BJ (cell line): ENCODE data around the gene GIGYF2. TPM values are rescaled to one million over a fixed set of nuclear protein-coding genes. Genes with fewer than 3 reads are reported as not detected.

Source experiments
- CTCF ChIA-PET: fragments of 350-600 bp; formaldehyde crosslinking; extraction: SDS; loops from one replicate; lab custom pipeline; 2021; ENCODE audit warnings: antibody characterized with exemption, inconsistent platforms; lab: Yijun Ruan, JAX
- POLR2A ChIA-PET: fragments of 300-600 bp; sonication (Branson Sonifier 250); formaldehyde crosslinking; extraction: SDS; loops from one replicate; lab custom pipeline; 2021; ENCODE audit warnings: antibody characterized with exemption; lab: Charles Lee
- DNase-seq: peaks from one replicate; pipeline ENCODE4 v3.0.0-alpha.2; 2011; ENCODE audit warnings: low read depth
- H3K27me3 ChIP-seq: 2 replicates; pipeline ENCODE4 v1.6.0; 2011; ENCODE audit warnings: low read length; ENCODE audit not compliant: control insufficient read depth, insufficient read depth
- H3K36me3 ChIP-seq: 2 replicates; pipeline ENCODE4 v1.5.1; 2011; ENCODE audit warnings: low read length; ENCODE audit not compliant: control insufficient read depth, insufficient read depth
- H3K4me3 ChIP-seq: 2 replicates; pipeline ENCODE4 v1.5.1; 2011; ENCODE audit warnings: low read depth, mild to moderate bottlenecking, control low read depth, low read length
- CTCF ChIP-seq: IDR thresholded peaks from 2 replicates; pipeline ENCODE4 v1.5.1; 2011; ENCODE audit warnings: low read depth, mild to moderate bottlenecking, control low read depth, inconsistent platforms, low read length, moderate library complexity; ENCODE audit not compliant: insufficient read depth
- polyA plus RNA-seq: library from polyadenylated mRNA; depleted of rRNA; stranded (reverse); fragments of >200 nt; gene quantifications from 2 replicates; pipeline ENCODE4 v1.2.3, GENCODE V29; 2011

GIGYF2 gene
- polyA plus RNA-seq, 1 experiment, result 28.0 TPM

GRCh38 chr2:232887171-232887850, 190.2 kb downstream of the GIGYF2 start:
- 0 out of 2 replicates have a peak, but pooled peaks have one; percentile 10 for TF ChIP-seq CTCF
- CTCF ChIA-PET, result no interaction called here
- no peak for DNase-seq

GRCh38 chr2:232888099-232888836, 191.1 kb downstream of the GIGYF2 start:
- H3K4me3 ChIP-seq, result no peak overlapping the region
- ChIA-PET POLR2A (no interaction called here), CTCF (no interaction called here)
- H3K27me3 ChIP-seq, result no peaks in the 10 kb centered on the region; the same call in 1 of the 2 replicates
- DNase-seq, result no peak
- no peak for TF ChIP-seq CTCF
- H3K36me3 ChIP-seq, result no peaks in the 10 kb centered on the region

More at GRCh38 chr2:232887171-232887850, 190.2 kb downstream of the GIGYF2 start:
- H3K4me3 ChIP-seq, result no peak overlapping the region
- POLR2A ChIA-PET, result no interaction called here
- H3K36me3 ChIP-seq, result no peaks in the 10 kb centered on the region
- H3K27me3 ChIP-seq, result no peaks in the 10 kb centered on the region; the same call in 1 of the 2 replicates

- DNase-seq, result no peak
- TF ChIP-seq CTCF, result no peak
- POLR2A ChIA-PET, result no interaction called here
- CTCF ChIA-PET, result no interaction called here
- H3K4me3 ChIP-seq, result no peak overlapping the region
- H3K27me3 ChIP-seq, result no peaks in the 10 kb centered on the region; the same call in 1 of the 2 replicates
- no peaks in the 10 kb centered on the region for H3K36me3 ChIP-seq
These were observed 191.9 kb downstream of the GIGYF2 start for GRCh38 chr2:232888839-232889529.

GRCh38 chr2:232889876-232890401, 192.8 kb downstream of the GIGYF2 start:
- Histone ChIP-seq H3K27me3 (no peaks in the 10 kb centered on the region), H3K4me3 (no peak overlapping the region), H3K36me3 (no peaks in the 10 kb centered on the region)
- no peak for DNase-seq
- no peak for TF ChIP-seq CTCF
- ChIA-PET POLR2A (no interaction called here), CTCF (no interaction called here)

- no peak for DNase-seq
These were observed 193.4 kb downstream of the GIGYF2 start for GRCh38 chr2:232890536-232890895.

More at GRCh38 chr2:232890536-232890895, 193.4 kb downstream of the GIGYF2 start:
- POLR2A ChIA-PET, result no interaction called here
- no peak overlapping the region for H3K4me3 ChIP-seq
- no peaks in the 10 kb centered on the region for H3K36me3 ChIP-seq
- TF ChIP-seq CTCF, result no peak
- no peaks in the 10 kb centered on the region for H3K27me3 ChIP-seq
- CTCF ChIA-PET, result no interaction called here
